GM10266 (cell line): ENCODE measurements around the gene AMOTL2.

ENCODE experiments used
- DNase-seq: peaks from one replicate; pipeline ENCODE4 v3.0.0; 2012; ENCODE audit errors: extremely low spot score
- TF ChIP-seq, protein P1 (sequence below): IDR thresholded peaks from 2 replicates; pipeline ENCODE4 v1.5.1; 2012; ENCODE audit warnings: mild to moderate bottlenecking, low read depth; ENCODE audit not compliant: control insufficient read depth, insufficient read depth; ENCODE audit errors: missing control alignments

Gene AMOTL2

DNA sequence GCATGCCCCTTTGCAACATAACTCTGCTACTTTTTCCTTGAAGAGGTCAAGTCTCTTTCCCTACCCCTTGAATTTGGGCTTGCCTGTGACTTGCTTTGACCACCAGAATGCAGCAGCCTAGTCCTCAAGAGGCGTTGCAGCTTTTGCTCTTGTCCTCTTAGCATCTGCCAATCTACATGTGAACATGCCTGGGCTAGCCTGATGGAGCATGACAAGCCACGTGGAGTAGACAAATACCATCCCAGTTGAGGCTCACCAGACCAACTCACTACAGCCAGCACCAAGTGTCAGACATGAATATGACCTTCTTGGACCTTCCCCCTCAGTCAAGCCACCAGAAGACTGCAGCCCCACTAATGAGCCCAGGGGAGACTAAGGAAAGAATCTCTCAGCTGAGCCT, 32.9 kb downstream of the AMOTL2 start:
- TF ChIP-seq, protein P1, sequence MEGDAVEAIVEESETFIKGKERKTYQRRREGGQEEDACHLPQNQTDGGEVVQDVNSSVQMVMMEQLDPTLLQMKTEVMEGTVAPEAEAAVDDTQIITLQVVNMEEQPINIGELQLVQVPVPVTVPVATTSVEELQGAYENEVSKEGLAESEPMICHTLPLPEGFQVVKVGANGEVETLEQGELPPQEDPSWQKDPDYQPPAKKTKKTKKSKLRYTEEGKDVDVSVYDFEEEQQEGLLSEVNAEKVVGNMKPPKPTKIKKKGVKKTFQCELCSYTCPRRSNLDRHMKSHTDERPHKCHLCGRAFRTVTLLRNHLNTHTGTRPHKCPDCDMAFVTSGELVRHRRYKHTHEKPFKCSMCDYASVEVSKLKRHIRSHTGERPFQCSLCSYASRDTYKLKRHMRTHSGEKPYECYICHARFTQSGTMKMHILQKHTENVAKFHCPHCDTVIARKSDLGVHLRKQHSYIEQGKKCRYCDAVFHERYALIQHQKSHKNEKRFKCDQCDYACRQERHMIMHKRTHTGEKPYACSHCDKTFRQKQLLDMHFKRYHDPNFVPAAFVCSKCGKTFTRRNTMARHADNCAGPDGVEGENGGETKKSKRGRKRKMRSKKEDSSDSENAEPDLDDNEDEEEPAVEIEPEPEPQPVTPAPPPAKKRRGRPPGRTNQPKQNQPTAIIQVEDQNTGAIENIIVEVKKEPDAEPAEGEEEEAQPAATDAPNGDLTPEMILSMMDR, result no peak
- no peak for DNase-seq

DNA sequence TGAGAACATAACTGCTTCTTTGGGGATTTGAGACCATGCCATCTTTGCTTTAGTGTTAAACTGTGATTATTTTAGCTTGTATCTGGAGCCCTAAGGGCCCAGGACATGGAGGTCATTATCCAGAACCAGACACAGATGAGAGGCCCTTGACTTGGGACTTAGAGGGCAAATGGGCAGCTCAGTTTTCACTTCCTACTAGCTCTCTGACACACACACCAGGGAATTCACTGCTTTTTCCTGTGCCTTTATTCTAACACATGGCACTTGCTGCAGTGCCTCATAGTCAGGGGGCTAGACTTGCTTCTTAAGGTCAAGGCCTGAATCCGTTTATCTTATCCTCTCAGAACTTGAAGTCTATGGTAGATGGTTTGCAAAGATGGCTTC, 33.3 kb downstream of the AMOTL2 start:
- DNase-seq, result no peak
- TF ChIP-seq, protein P1, result no peak

GRCh38 chr3:134340362-134340981, 33.8 kb downstream of the AMOTL2 start:
- TF ChIP-seq, protein P1, result no peak
- no peak for DNase-seq

DNA sequence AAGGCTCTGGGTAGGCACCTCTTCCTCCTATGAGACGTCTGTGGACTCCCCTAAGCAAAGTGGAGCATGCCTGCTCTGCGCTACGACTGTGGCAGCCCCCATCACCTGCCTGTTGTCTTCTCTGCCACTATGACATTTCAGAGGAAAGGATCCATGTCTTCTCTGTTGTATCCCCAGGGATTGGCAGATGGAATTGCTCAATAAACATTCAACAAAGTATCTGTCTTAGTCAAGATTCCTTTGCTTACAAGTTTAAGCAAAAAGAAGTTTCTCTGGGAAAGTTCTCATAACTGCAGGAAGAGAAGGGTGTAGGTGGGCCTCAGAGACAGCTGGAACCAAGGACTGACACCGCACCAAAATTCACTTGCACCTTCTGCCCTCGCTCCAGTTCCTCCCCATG, 34.3 kb downstream of the AMOTL2 start:
- TF ChIP-seq, protein P1, result no peak
- no peak for DNase-seq

DNA sequence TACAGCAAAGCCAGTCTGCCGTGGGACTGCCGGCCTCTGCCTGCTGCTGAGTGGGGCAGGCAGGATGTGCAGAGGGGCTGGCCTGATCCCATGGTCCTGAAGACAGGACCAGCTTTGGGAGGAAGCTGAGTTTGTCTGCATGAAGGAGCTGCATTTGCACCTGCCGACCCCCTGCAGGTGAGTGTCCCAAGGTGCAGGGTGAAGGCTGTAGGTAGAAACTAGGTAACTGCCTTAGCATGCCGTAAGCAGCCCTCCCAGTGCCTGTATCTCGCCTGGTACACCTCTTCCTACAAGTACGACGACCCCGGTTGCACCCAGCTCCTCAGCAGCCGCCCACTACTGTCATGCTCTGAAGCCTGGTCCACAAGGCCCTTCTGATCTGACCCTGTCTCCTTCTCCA, 34.9 kb downstream of the AMOTL2 start:
- TF ChIP-seq, protein P1, result no peak
- DNase-seq, result no peak

DNA sequence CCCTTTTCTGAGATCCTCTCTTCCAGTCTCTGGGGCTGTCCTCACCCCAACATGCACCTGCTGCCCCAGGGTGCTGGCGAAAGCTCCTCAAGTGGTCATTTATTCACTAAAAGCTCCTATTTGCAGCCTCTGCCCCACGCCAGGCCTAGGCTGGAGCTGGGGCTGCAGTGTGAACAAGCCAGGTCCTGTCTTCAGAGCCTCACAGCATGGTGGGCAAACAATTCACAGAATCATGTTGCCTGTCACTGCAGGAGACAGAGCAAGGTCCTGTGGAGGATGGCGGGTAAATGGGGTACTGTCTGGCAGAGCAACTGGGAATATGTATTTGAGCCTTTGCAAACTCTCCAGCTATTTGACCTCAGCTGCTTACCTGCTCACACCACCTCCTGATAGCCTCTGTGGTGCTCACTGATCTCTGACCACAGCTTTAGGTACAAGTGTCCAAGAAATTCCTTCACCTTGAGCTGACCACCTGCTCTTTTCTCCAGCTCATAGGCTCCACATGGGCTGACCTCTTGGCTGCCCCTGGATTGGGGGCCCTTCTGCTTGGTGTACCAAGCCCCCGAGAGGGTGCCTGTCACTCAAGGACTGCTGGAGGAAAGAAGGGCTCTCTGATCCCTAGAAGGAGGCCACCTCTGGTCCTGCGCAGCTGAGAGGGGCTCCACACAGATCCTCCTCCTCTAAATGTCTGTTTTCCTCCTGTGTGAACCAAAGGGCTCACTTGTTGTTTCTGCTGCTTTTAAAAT, 35.6 kb downstream of the AMOTL2 start:
- TF ChIP-seq, protein P1, result no peak
- DNase-seq, result no peak

- TF ChIP-seq, protein P1, result no peak
Observed at GRCh38 chr3:134338201-134338512, 36.1 kb downstream of the AMOTL2 start.

More at GRCh38 chr3:134338201-134338512, 36.1 kb downstream of the AMOTL2 start:
- DNase-seq, result no peak
